Right renal pelvis (tissue), 4 donors: ENCODE data around the gene SMAD6. TPM values are rescaled to one million over a fixed set of nuclear protein-coding genes. Genes with fewer than 3 reads are reported as not detected.
A peak's percentile ranks its signal among the peaks of the same experiment; 100 is the strongest.
"Not testable (repeated sequence)": the region's sequence is repeated elsewhere in the genome, so short reads cannot be mapped to it uniquely, and the experiment has no call there.

Experiments
- DNase-seq, 4 donors: peaks; one replicate each; pipeline ENCODE4 v3.0.0-alpha.2; 2013; ENCODE audit warnings: low read depth in 4 of 4, low spot score in 3 of 4, missing footprints in 1 of 4
- polyA plus RNA-seq, 4 donors: library from polyadenylated mRNA; unstranded; fragments of 120-200 nt; gene quantifications; one replicate each; pipeline ENCODE4 v1.2.1, GENCODE V29; 2013; ENCODE audit not compliant: insufficient read length in 4 of 4

SMAD6 gene
- polyA plus RNA-seq, 4 donors = 27.9 to 45.7 (median 31.4) TPM

GRCh38 chr15:66674756-66675155, 27.3 kb upstream of the SMAD6 start:
- no peak for DNase-seq

- no peak for DNase-seq
Measured at GRCh38 chr15:66675446-66675845, 26.6 kb upstream of the SMAD6 start.

GRCh38 chr15:66677336-66677735, 24.7 kb upstream of the SMAD6 start:
- DNase-seq = no peak

- DNase-seq = no peak
Measured at GRCh38 chr15:66679061-66679656, 22.9 kb upstream of the SMAD6 start.

GRCh38 chr15:66679657-66680108, 22.4 kb upstream of the SMAD6 start:
- DNase-seq = no peak

- DNase-seq = no peak
Measured at GRCh38 chr15:66680502-66680901, 21.5 kb upstream of the SMAD6 start.

- no peak for DNase-seq
Measured at GRCh38 chr15:66681395-66681794, 20.6 kb upstream of the SMAD6 start.

- no peak for DNase-seq
Measured at GRCh38 chr15:66682246-66682645, 19.8 kb upstream of the SMAD6 start.

GRCh38 chr15:66682865-66683264, 19.2 kb upstream of the SMAD6 start:
- no peak for DNase-seq

- DNase-seq = no peak
Measured at GRCh38 chr15:66684136-66684681, 17.8 kb upstream of the SMAD6 start.

- DNase-seq = no peak
Measured at GRCh38 chr15:66685638-66686150, 16.3 kb upstream of the SMAD6 start.

- not testable (repeated sequence) for DNase-seq
Measured at GRCh38 chr15:66690912-66691311, 11.1 kb upstream of the SMAD6 start.

- DNase-seq = no peak
Measured at GRCh38 chr15:66691727-66692126, 10.3 kb upstream of the SMAD6 start.

GRCh38 chr15:66692391-66692790, 9.6 kb upstream of the SMAD6 start:
- no peak for DNase-seq

GRCh38 chr15:66692808-66693596, 9.0 kb upstream of the SMAD6 start:
- no peak for DNase-seq

- DNase-seq = no peak
Measured at GRCh38 chr15:66696770-66697169, 5.3 kb upstream of the SMAD6 start.

- DNase-seq = no peak
Measured at GRCh38 chr15:66698318-66698961, 3.6 kb upstream of the SMAD6 start.

GRCh38 chr15:66698971-66699370, 3.1 kb upstream of the SMAD6 start:
- no peak for DNase-seq

GRCh38 chr15:66700412-66700801, 1.6 kb upstream of the SMAD6 start:
- DNase-seq = no peak

- peak; percentile 83 to 96 (median 94) for DNase-seq
Measured at GRCh38 chr15:66700802-66701421, 1.1 kb upstream of the SMAD6 start.
